G401.6 (cell line): ENCODE results near the gene EPM2A.

Source experiments
- FAIRE-seq: peaks from 2 replicates; lab custom pipeline; 2012; peaks lifted over from hg19 to GRCh38; lab: Jason Lieb, UNC

EPM2A gene

DNA sequence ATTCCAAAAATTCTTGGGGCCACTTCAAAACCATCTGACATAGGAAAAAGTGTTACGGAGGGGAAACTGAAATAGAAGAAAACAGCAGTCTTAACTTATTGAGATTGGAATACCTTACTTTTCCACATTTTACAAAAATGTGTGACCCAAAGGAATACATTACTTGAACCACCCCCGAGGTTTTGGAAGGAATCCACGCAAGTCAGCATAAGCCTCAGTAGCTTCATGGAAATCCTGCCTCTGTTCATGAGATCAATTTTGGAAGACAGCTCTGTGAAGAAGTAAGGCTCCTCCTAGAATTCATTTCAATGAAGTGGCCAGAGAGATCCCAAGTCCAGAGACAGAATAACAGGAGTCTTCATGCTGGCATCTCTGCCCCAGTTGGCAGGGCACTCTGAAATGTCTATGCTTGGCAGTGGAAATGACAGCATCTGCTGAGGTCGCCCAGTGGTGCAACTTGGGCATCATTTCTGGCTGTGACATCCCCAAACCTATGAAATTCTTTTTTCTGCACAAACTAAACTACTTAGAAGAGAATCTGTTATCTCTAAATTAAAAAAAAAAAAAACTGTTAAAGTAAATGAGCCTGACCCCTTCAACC, 132.5 kb downstream of the EPM2A start:
- no peak for FAIRE-seq

DNA sequence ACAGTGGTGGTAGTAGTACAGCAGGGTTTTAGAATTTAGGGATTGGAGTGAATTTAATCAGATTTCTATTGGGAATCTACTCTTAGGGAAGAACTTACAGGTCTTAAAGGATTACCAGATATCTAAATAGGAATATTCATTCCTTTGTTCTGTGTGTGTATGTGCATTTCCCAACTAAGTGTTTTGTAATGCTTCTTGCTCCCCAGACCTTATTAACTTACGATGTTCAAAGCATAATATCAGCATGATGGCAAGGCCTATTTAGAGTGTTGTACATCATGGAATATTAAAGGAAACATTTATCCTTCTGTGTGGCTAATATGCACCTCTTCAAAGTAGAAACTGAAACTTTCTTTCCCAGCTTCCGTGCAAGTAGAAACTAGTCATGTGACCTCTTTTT, 133.9 kb downstream of the EPM2A start:
- no peak for FAIRE-seq

DNA sequence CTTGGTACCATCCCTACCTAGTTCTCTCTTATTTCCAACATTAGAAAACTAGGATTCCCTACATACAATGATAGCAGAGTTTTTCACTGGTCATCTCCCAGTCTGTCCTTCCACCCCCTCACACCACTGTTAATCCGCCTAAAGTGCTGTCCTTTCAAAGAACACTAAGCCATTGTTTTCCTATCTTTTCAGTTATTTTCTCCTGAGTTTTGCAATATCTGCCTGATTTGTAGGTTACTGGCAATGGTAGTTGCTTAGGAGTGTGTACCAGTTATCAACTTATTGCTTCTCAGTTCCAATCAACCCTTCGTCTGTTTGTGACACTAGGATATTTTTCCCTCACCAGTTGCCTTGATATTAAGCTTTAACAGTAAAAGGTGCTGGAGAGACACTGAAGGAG, 135.0 kb downstream of the EPM2A start:
- FAIRE-seq: no peak

DNA sequence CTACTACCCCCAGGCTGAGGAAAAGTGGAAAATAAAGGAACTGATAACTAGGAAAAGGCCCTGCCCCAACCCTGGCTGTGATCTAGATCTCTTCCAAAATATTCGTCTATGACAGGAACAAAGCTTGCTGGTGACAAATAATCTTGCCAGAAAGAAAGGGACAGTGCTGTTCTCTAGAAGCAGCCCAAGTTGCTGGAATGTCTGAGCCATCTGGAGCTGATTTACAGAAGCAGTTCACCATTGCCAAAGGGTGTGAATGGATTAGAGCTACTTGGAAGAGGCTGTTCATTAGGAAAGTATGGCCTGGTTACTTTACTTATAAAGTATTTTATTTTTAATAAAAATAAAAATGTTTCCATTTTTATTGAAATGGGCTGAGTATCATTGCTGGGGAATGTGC, 146.3 kb downstream of the EPM2A start:
- FAIRE-seq: no peak

DNA sequence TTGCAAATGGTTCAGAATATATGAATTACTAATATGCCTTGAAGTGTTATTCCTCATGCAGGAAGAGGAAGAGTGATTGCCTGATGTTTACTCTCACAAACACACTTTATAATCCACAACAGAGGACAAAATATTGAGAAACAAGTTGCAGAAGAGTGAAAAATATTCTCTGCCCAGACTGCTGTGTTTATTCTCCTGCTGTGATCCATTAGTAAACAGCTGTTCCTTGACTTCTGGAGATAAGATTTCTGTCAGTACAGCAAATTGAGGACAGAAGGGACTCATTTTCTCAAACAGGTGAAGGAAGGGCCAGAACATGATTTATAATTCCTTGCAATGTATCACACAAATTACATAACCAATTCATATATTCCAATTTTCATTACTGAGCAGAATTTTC, 148.0 kb downstream of the EPM2A start:
- no peak for FAIRE-seq

DNA sequence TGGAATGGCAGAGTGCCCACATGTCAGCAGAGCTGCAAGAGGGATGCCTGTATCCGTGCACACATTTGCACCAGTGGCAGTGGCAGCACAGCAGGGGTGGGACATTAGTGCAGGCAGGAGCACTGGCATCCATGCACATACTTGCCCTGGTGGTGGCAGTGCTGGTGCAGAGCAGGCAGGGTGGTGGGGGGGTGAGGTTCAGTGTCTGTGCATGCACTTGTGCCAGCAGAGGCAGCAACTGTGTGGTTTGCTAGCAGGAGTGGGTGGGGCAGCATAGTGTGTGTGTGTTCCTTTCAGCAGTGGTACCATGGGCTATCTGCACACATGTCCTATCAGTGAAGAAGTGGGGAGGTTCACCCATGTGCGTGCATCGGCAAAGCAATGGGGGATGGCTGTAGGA, 151.6 kb downstream of the EPM2A start:
- FAIRE-seq: no peak
